Esophagus muscularis mucosa (tissue), 4 donors: ENCODE results near the gene MGLL.

ENCODE experiments used
- EP300 ChIP-seq: sonication (generic); formaldehyde crosslinking; IDR thresholded peaks from one replicate; pipeline ENCODE4 v1.6.1; 2017; ENCODE audit warnings: antibody characterized with exemption
- POLR2A ChIP-seq: fragments of 450-650 bp; IDR thresholded peaks from one replicate; pipeline ENCODE4 v1.6.1; 2017; ENCODE audit warnings: antibody characterized with exemption, moderate library complexity, mild to moderate bottlenecking, low read depth
- POLR2AphosphoS5 ChIP-seq, 2 donors: sonication (generic); formaldehyde crosslinking; IDR thresholded peaks; one replicate each; pipeline ENCODE4 v1.6.1; 2017; ENCODE audit warnings: antibody characterized with exemption in 2 of 2
- TF ChIP-seq, protein P1 (sequence below), 3 experiments: fragments of 200-600 bp in 2 of 3; fragments of 450-650 bp in 1 of 3; sonication (generic) in 2 of 3; IDR thresholded peaks; one replicate each; pipeline ENCODE4 v1.5.1; 2017 to 2019; ENCODE audit warnings: antibody characterized with exemption in 3 of 3, mild to moderate bottlenecking in 2 of 3, moderate library complexity in 1 of 3

DNA sequence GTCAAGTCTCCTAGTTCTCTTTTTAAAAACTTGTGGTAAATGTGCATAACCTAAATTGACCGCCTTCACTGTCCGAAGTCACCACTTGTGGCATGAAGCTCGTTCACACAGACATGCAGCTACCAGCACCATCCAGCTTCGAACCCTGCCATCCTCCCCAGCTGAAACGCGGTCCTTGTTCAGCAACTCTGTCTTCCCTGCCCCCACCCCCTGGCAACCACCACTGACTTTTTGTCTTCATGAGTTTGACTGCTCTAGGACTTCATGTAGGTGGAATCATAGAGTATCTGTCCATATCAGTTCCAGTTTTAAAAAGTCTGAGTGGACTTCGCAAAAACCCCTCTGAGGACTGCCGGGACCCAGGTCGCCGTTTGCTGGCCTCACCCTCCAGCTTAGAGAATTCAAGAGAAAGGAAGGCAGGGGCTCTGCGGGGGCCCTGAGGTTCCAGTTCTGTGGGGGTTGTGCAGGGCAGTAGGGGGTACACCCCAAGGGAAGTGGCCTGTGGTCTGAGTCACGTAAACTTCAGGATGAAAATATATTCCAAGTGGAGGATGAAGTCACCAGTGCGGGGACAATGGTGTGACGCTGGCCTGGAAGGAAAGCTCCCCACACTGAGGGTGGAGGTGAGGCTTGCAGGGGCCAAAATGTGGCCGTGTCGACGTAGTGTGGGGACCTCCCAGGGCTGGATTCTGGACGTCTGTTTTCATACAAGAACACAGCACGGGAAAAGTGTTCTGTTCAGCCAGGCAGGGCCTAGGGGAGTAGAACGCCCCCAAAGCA lies 82.0 kb downstream of the MGLL start:
- TF ChIP-seq, protein P1, sequence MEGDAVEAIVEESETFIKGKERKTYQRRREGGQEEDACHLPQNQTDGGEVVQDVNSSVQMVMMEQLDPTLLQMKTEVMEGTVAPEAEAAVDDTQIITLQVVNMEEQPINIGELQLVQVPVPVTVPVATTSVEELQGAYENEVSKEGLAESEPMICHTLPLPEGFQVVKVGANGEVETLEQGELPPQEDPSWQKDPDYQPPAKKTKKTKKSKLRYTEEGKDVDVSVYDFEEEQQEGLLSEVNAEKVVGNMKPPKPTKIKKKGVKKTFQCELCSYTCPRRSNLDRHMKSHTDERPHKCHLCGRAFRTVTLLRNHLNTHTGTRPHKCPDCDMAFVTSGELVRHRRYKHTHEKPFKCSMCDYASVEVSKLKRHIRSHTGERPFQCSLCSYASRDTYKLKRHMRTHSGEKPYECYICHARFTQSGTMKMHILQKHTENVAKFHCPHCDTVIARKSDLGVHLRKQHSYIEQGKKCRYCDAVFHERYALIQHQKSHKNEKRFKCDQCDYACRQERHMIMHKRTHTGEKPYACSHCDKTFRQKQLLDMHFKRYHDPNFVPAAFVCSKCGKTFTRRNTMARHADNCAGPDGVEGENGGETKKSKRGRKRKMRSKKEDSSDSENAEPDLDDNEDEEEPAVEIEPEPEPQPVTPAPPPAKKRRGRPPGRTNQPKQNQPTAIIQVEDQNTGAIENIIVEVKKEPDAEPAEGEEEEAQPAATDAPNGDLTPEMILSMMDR (IDR thresholded peaks at IDR 0.05): no peak
- TF ChIP-seq POLR2A: no peak
- TF ChIP-seq POLR2AphosphoS5 (IDR thresholded peaks at IDR 0.05): no peak
- TF ChIP-seq EP300: no peak
